Nucleus accumbens (tissue), 56 donors: Measurements from ENCODE around the gene MBD6.
"Not testable (repeated sequence)": the region's sequence is repeated elsewhere in the genome, so short reads cannot be mapped to it uniquely, and the experiment has no call there.

Experiments used
- DNase-seq, 56 donors: peaks; one replicate each; lab custom pipeline; 2025; lab: John Stamatoyannopoulos, UW

The MBD6 gene

GRCh38 chr12:57487597-57488401 is 34.8 kb upstream of the MBD6 start, which contains the start of gene MARS1:
TSS of gene MARS1 (plus strand) at chr12:57488068. CDS start at chr12:57488091, 23 bp downstream.
- peak; percentile 58 to 98 (median 90) for DNase-seq

DNA sequence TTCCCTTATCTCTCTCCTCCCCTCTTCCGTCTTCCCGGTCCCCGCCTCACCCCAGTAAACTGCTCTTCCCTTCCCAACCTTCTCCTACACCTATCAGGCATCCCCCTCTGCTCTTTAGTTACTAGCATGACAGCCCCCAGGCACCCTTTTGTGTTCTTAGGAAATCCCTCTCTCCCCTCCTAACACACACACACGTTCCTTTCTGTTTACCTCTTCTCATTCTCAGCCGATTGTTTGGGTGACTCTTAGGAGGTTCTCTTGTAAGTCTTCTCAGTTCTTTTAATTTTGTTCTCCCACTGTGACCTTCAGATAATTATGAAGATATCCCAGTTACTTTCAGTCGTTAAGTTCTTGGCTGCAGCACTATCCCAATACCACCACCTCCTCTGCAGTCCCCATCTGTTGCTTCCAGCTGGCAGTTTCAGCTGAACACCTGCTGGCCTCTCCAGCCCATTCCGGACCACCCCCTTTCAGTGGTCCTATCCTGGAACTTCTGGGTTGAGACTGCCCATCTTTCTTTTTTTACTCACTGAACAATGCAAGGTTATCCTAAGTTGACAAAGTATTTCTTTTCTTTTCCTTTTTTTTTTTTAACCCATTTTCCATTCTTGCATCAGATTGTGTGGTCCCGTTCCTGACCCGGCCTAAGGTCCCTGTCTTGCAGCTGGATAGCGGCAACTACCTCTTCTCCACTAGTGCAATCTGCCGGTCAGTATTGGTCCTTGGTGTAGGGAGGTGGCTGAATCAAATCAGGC is 34.0 kb upstream of the MBD6 start:
- DNase-seq: no peak

GRCh38 chr12:57489157-57489641 is 33.4 kb upstream of the MBD6 start:
- no peak for DNase-seq

- DNase-seq: no peak
Measured at GRCh38 chr12:57490126-57490525, 32.5 kb upstream of the MBD6 start.

DNA sequence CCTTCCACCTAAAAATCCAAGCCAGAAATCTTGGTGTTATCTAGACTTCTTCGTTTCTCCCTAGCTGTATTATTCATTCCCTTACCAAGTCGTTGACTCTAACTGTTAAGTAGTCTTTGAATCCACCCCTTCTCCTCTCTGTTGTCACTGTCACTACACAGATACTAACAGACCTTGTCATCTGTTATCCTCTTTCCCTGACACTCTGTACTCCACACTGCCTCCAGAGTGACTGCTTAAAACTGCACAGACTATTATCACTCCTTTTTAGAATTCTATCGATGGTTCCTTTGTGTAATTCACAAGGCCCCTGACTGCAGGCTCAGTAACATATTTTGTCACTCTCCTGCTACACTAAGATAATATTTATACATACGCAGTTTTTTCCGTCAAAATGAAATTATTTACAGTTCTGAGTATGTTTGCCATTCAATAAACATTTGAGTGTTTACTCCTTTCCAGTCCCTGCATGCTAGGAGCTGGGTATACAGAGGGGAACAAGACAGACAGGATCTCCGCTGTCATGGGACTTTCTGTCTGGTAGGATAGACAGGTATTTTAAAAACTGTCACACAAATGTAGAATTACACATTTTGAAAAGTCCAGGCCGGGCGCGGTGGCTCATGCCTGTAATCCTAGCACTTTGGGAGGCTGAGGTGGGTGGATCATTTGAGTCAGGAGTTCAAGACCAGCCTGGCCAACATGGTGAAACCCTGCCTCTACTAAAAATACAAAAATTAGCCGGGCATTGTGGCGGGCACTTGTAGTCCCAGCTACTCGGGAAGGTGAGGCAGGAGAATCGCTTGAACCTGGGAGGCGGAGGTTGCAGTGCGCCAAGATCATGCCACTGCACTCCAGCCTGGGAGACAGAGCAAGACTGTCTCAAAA is 31.0 kb upstream of the MBD6 start:
- peak in 1 of 56 donors; percentile 21 for DNase-seq

DNA sequence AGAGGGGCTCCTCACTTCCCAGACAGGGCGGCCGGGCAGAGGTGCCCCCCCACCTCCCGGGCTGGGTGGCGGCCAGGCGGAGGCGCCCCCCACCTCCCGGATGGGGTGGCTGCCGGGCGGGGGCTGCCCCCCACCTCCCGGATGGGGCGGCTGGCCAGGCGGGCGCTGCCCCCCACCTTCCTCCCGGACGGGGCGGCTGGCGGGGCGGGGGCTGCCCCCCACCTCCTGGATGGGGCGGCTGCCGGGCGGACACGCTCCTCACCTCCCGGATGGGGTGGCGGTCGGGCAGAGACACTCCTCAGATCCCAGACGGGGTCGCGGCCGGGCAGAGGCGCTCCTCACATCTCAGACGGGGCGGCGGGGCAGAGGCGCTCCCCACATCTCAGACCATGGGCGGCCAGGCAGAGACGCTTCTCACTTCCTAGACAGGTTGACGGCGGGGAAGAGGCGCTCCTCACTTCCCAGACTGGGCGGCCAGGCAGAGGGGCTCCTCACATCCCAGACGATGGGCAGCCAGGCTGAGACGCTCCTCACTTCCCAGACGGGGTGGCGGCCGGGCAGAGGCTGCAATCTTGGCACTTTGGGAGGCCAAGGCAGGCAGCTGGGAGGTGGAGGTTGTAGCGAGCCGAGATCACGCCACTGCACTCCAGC is 27.4 kb upstream of the MBD6 start:
- not testable (repeated sequence) for DNase-seq

DNA sequence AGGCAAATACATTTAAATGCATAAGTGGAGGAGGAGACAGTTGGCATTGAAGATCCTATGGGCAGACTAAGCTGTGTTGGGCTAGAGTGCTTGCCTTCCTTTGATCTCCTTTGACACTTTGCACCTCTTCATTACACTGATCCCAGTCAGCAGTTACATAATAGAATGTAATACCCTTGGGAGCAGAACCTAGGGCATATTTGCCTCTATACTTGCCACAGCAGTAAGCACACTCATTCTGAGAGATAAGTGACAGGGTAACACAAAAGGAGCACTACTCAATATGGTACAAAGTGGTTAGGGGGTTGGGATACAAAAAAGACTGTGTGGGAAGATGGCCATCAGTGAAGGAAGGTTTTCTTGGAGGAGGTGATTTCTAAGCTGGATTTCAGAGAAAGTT is 25.8 kb upstream of the MBD6 start:
- DNase-seq: no peak

DNA sequence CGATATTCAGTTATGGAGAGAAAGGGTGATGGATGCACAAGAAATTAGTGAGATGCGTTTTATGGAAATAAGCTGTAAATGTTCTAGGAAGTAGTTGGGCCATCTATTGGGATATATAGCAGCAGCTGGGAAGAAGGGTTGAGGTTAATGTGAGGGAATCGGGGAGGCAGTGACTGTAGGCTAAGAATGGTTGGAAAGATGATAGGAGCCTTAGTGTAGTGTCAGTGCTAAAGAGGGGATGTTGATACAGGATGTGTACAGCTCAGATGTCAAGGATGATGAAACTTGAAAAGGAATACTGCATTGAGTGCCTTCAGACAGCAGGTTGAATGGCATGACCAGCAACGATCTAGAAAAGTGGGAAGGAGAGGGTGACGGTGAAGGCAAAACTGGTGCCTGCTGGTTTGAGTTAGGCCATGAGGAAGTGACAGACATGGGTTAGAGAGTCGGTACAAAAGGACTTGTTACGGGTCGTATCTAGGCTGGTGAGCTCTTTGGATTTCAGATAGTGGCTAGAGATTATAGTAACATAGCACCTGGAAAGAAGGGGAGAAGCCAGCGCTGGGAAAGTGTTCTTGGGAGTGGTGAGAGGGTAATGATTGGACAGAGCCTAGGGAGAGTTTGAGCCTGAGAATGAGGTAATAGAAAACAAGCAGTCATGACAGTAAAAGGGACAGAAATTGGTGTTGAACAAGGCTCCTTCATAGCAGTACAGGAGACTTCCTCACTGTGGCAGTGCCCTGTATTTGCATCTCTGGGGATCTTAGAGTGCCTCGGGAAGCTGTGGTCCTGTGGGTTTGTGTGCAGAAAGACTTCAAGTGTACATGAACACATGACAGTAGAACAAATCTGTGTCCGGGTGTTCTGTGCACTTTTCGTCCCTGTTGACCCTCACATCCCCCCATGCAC is 25.1 kb upstream of the MBD6 start:
- DNase-seq: no peak

DNA sequence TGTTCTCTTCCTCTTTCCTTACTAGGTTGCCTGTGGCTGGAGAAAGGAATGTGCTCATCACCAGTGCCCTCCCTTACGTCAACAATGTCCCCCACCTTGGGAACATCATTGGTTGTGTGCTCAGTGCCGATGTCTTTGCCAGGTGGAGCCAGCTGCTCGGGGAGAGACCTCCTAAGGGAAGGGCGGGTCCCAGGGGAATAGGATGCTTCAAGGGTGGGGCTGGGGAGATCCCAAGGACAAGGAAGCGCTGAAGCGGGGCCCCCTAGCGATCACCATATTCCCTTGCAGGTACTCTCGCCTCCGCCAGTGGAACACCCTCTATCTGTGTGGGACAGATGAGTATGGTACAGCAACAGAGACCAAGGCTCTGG is 24.5 kb upstream of the MBD6 start:
- DNase-seq: no peak

DNA sequence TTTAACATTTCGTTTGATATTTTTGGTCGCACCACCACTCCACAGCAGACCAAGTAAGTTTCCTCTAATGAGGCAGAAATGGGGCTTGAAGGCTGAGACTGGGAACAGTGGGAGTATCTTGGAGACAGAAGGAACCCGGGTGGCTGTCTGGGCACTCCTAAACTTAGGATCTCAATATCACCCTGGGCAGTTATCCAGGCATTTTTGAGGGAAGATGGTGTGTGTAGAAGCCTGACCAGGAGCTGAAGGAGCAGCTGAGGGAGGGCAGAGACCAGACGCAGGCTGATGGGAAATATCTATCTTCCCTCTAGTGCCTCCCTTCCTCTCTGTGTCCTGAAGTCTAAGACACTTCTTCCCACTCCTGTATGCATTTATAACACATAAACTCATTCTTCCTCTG is 24.1 kb upstream of the MBD6 start:
- DNase-seq: no peak

DNA sequence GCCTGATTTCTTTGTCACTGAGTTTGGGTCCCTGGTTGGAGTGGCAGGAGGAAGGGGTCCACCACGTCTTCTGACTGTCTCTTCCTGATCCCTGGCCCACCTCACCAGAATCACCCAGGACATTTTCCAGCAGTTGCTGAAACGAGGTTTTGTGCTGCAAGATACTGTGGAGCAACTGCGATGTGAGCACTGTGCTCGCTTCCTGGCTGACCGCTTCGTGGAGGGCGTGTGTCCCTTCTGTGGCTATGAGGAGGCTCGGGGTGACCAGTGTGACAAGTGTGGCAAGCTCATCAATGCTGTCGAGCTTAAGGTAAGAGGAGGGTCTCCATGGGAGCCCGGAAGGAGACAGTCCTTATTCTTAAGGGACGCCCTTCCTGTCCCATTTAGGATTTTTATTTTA is 22.4 kb upstream of the MBD6 start:
- DNase-seq: no peak

DNA sequence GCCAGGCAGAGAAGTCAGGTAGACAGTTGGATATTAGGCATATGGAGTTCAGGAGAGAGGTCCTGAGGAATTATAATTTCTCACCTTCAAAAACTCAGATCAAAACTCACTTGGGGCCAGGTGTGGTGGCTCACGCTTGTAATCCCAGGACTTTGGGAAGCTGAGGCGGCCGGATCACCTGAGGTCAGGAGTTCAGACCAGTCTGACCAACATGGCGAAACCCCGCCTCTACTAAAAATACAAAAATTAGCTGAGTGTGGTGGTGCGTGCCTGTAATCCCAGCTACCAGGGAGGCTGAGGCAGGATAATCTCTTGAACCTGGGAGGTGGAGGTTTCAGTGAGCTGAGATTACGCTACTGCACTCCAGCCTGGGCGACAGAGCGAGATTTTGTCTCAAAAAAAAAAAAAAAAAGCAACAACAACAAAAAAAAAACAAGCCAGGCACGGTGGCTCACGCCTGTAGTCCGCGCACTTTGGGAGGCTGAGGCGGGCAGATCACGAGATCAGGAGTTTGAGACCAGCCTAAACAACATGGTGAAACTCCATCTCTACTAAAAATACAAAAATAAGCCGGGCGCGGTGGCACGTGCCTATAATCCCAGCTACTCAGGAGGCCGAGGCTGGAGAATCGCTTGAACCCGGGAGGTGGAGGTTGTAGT is 20.2 kb upstream of the MBD6 start:
- not testable (repeated sequence) for DNase-seq

GRCh38 chr12:57506541-57506940 is 16.1 kb upstream of the MBD6 start:
- DNase-seq: not testable (repeated sequence)

DNA sequence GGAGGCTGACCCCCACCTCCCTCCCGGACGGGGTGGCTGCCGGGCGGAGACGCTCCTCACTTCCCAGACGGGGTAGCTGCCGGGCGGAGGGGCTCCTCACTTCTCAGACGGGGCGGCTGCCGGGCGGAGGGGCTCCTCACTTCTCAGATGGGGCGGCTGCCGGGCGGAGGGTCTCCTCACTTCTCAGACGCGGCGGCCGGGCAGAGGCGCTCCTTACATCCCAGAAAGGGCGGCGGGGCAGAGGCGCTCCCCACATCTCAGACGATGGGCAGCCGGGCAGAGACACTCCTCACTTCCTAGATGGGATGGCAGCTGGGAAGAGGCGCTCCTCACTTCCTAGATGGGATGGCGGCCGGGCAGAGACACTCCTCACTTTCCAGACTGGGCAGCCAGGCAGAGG is 14.8 kb upstream of the MBD6 start:
- DNase-seq: not testable (repeated sequence)

- no peak for DNase-seq
Measured at GRCh38 chr12:57511161-57511560, 11.5 kb upstream of the MBD6 start.

GRCh38 chr12:57511588-57512325 is 10.9 kb upstream of the MBD6 start:
- DNase-seq: no peak

DNA sequence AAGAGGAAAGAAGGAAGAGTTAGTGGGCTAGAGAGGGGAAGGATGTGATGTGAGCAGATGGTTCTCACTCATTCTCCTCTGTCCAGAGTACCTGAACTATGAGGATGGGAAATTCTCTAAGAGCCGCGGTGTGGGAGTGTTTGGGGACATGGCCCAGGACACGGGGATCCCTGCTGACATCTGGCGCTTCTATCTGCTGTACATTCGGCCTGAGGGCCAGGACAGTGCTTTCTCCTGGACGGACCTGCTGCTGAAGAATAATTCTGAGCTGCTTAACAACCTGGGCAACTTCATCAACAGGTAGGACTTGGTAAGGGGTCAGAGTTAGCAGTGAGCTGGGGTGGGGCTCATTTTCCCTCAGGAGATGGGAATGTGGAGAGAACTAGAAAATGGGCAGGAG is 10.0 kb upstream of the MBD6 start:
- no peak for DNase-seq

DNA sequence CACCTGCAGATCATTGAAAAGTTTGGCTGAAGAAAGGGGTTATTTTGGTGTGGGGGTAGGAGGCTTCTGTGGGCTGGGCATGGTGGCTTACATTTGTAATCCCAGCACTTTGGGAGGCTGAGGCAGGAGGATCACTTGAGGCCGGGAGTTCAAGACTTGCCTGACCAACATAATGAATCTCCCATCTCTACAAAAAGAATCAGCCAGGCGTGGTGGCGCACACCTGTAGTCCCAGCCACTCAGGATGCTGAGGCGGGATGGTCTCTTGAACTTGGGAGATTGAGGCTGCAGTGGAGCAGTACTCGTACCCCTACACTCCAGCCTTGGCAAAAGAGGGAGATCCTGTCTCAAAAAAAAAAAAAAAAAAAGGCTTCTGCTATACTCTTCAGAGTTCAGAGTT is 9.4 kb upstream of the MBD6 start:
- no peak for DNase-seq
